Measurements from ENCODE around the gene SLC1A2. TPM values are rescaled to one million over a fixed set of nuclear protein-coding genes. Genes with fewer than 3 reads are reported as not detected.

SLC1A2 gene
- total RNA-seq, 1 experiment from 2014 or later = 0.50 TPM

GRCh38 chr11:35253237-35253636 is 166.1 kb downstream of the SLC1A2 start:
- Histone ChIP-seq H3K56ac (ENCODE audit: insufficient read length, low read depth, low read length) (no peak overlapping the region), H3K27me3 (ENCODE audit: insufficient read depth, low read length) (no peaks in the 10 kb centered on the region), H3K18ac (ENCODE audit: insufficient read length, low read depth, low read length) (no peak overlapping the region), H3K23me2 (ENCODE audit: insufficient read length, low read depth, low read length, poor library complexity, severe bottlenecking) (no peaks in the 10 kb centered on the region), H3K79me2 (ENCODE audit: insufficient read depth, low read length) (no peaks in the 10 kb centered on the region), H4K8ac (replicated peaks; ENCODE audit: insufficient read length, low read depth, low read length) (no peak overlapping the region), H2BK5ac (ENCODE audit: insufficient read length, low read length) (no peak overlapping the region), H3K9me3 (ENCODE audit: control insufficient read depth, low read depth, low read length) (no peaks in the 10 kb centered on the region), H3K9ac (ENCODE audit: extremely low read depth, insufficient read length, low read length) (no peak overlapping the region), H3K4me1 (ENCODE audit: insufficient read depth, low read length) (no peaks in the 10 kb centered on the region), H3K14ac (ENCODE audit: insufficient read depth, low read length) (no peak overlapping the region), H3K23ac (ENCODE audit: insufficient read length, low read depth, low read length) (no peak overlapping the region), H2BK15ac (ENCODE audit: low read depth, low read length) (no peak overlapping the region), H3T11ph (ENCODE audit: low read length) (no peak overlapping the region), H2BK120ac (ENCODE audit: low read depth, low read length, poor library complexity, severe bottlenecking) (no peak overlapping the region), H3K27ac (ENCODE audit: insufficient read length, low read depth, low read length) (no peak overlapping the region), H3K4ac (ENCODE audit: low read depth, low read length) (no peak overlapping the region), H2BK20ac (ENCODE audit: low read depth, low read length, poor library complexity, severe bottlenecking) (no peak overlapping the region), H3K79me1 (ENCODE audit: insufficient read depth, low read depth, low read length, poor library complexity, severe bottlenecking) (no peaks in the 10 kb centered on the region), H2AK5ac (ENCODE audit: insufficient read length, low read length) (no peak overlapping the region), H4K5ac (ENCODE audit: insufficient read length, low read depth, low read length) (no peak overlapping the region), H2BK12ac (ENCODE audit: insufficient read length, low read depth, low read length) (no peak overlapping the region), H3K4me2 (ENCODE audit: insufficient read depth, insufficient read length, low read length) (no peak overlapping the region), H4K20me1 (ENCODE audit: control insufficient read depth, insufficient read depth, insufficient read length) (no peaks in the 10 kb centered on the region), H2AFZ (ENCODE audit: low read length) (no peak overlapping the region), H4K91ac (ENCODE audit: insufficient read length, low read depth, low read length) (no peak overlapping the region)
- Mint-ChIP-seq H3K27ac (no peak overlapping the region), H3K4me3 (no peak overlapping the region), H3K4me1 (no peaks in the 10 kb centered on the region), H3K27me3 (ENCODE audit: low read depth) (no peaks in the 10 kb centered on the region), H3K36me3 (ENCODE audit: insufficient read depth in 1 of 3, low read depth in 3 of 3) (no peaks in the 10 kb centered on the region), H3K9me3 (no peaks in the 10 kb centered on the region)
- TF ChIP-seq CTCF (conservative IDR thresholded peaks at IDR 0.05) = no peak
- no peak for DNase-seq

Data from H9 (cell line).